ENCODE results near the gene NT5M. TPM values are rescaled to one million over a fixed set of nuclear protein-coding genes. Genes with fewer than 3 reads are reported as not detected.

NT5M gene
- total RNA-seq, 2 donors from 2014 or later: 6.5 to 11.8 TPM

GRCh38 chr17:17289086-17289485 is 14.1 kb upstream of the NT5M start:
- H3K9me3 Mint-ChIP-seq: no peaks in the 10 kb centered on the region

GRCh38 chr17:17289701-17290100 is 13.5 kb upstream of the NT5M start:
- Histone ChIP-seq H3K27me3 (ENCODE audit: control insufficient read depth, insufficient read depth, low read length, poor library complexity, severe bottlenecking) (no peaks in the 10 kb centered on the region), H3K9ac (ENCODE audit: extremely low read depth, low read length, poor library complexity, severe bottlenecking) (no peak overlapping the region), H3K4me3 (ENCODE audit: low read length) (no peak overlapping the region), H3K9me3 (ENCODE audit: control insufficient read depth, low read length) (no peaks in the 10 kb centered on the region), H3K27ac (ENCODE audit: low read depth, low read length) (no peak overlapping the region), H3K4me1 (ENCODE audit: control insufficient read depth, insufficient read depth, low read length) (no peaks in the 10 kb centered on the region), H3K36me3 (ENCODE audit: control insufficient read depth, insufficient read depth, low read length) (no peaks in the 10 kb centered on the region)
- 83 to 95% methylated on average over 5 to 7 of the region's 7 CpGs for WGBS, 2 experiments (ENCODE audit: insufficient coverage in 1 of 2, insufficient read length in 1 of 2)
- Mint-ChIP-seq H3K27me3 (ENCODE audit: insufficient read depth) (peaks cover 1% of the 10 kb centered on the region), H3K36me3 (ENCODE audit: low read depth) (no peaks in the 10 kb centered on the region), H3K4me3 (no peak overlapping the region), H3K27ac (no peak overlapping the region), H3K4me1 (no peaks in the 10 kb centered on the region), H3K9me3 (no peaks in the 10 kb centered on the region)
- DNase-seq: no peak
- no peak for TF ChIP-seq CTCF (conservative IDR thresholded peaks at IDR 0.05)

More at GRCh38 chr17:17289086-17289485, 14.1 kb upstream of the NT5M start:
- Histone ChIP-seq H3K36me3 (ENCODE audit: control insufficient read depth, insufficient read depth, low read length) (no peaks in the 10 kb centered on the region), H3K4me3 (ENCODE audit: low read length) (no peak overlapping the region), H3K27ac (ENCODE audit: low read depth, low read length) (no peak overlapping the region), H3K9me3 (ENCODE audit: control insufficient read depth, low read length) (no peaks in the 10 kb centered on the region), H3K27me3 (ENCODE audit: control insufficient read depth, insufficient read depth, low read length, poor library complexity, severe bottlenecking) (no peaks in the 10 kb centered on the region), H3K9ac (ENCODE audit: extremely low read depth, low read length, poor library complexity, severe bottlenecking) (no peak overlapping the region), H3K4me1 (ENCODE audit: control insufficient read depth, insufficient read depth, low read length) (no peaks in the 10 kb centered on the region)
- H3K4me1 Mint-ChIP-seq: no peaks in the 10 kb centered on the region
- 92 to 93% methylated on average over 4 of the region's 4 CpGs for WGBS, 2 experiments (ENCODE audit: insufficient coverage in 1 of 2, insufficient read length in 1 of 2)
- no peaks in the 10 kb centered on the region for H3K36me3 Mint-ChIP-seq (ENCODE audit: low read depth)
- no peak overlapping the region for H3K4me3 Mint-ChIP-seq
- no peak for TF ChIP-seq CTCF (conservative IDR thresholded peaks at IDR 0.05)
- DNase-seq: no peak
- peaks cover 1% of the 10 kb centered on the region for H3K27me3 Mint-ChIP-seq (ENCODE audit: insufficient read depth)
- no peak overlapping the region for H3K27ac Mint-ChIP-seq

GRCh38 chr17:17295141-17295540 is 8.0 kb upstream of the NT5M start:
- H3K27me3 Mint-ChIP-seq (ENCODE audit: insufficient read depth): peaks cover 1% of the 10 kb centered on the region
- H3K9ac ChIP-seq (ENCODE audit: extremely low read depth, low read length, poor library complexity, severe bottlenecking): no peak overlapping the region
- H3K4me1 Mint-ChIP-seq: no peaks in the 10 kb centered on the region
- H3K27ac Mint-ChIP-seq: no peak overlapping the region
- no peaks in the 10 kb centered on the region for H3K27me3 ChIP-seq (ENCODE audit: control insufficient read depth, insufficient read depth, low read length, poor library complexity, severe bottlenecking)
- no peaks in the 10 kb centered on the region for H3K4me1 ChIP-seq (ENCODE audit: control insufficient read depth, insufficient read depth, low read length)
- no peaks in the 10 kb centered on the region for H3K9me3 Mint-ChIP-seq
- H3K36me3 ChIP-seq (ENCODE audit: control insufficient read depth, insufficient read depth, low read length): no peaks in the 10 kb centered on the region
- H3K36me3 Mint-ChIP-seq (ENCODE audit: low read depth): no peaks in the 10 kb centered on the region
- no peaks in the 10 kb centered on the region for H3K9me3 ChIP-seq (ENCODE audit: control insufficient read depth, low read length)
- TF ChIP-seq CTCF (conservative IDR thresholded peaks at IDR 0.05): no peak
- H3K27ac ChIP-seq (ENCODE audit: low read depth, low read length): no peak overlapping the region
- no peak overlapping the region for H3K4me3 Mint-ChIP-seq
- no peak for DNase-seq
- 81 to 96% methylated on average over 3 to 4 of the region's 4 CpGs for WGBS, 2 experiments (ENCODE audit: insufficient coverage in 1 of 2, insufficient read length in 1 of 2)
- no peak overlapping the region for H3K4me3 ChIP-seq (ENCODE audit: low read length)
